HG02798 (cell line): Measurements from ENCODE around the gene PPARG.
"Not testable (repeated sequence)": the region's sequence is repeated elsewhere in the genome, so short reads cannot be mapped to it uniquely, and the experiment has no call there.

Experiments used
- ATAC-seq: cut with Tn5 transposase; IDR thresholded peaks from one replicate; pipeline ENCODE4 v1.9.1; 2021; ENCODE audit warnings: mild to moderate bottlenecking; ENCODE audit not compliant: unreplicated experiment, poor library complexity

Gene PPARG

GRCh38 chr3:12437221-12437605 lies 148.3 kb downstream of the PPARG start:
- no peak for ATAC-seq

GRCh38 chr3:12437861-12438260 lies 149.0 kb downstream of the PPARG start:
- no peak for ATAC-seq

- ATAC-seq: no peak
These were observed 149.4 kb downstream of the PPARG start for GRCh38 chr3:12438318-12438717.

GRCh38 chr3:12439161-12439940 lies 150.5 kb downstream of the PPARG start:
- no peak for ATAC-seq

- ATAC-seq: no peak
These were observed 152.3 kb downstream of the PPARG start for GRCh38 chr3:12440927-12441714.

- ATAC-seq: no peak
These were observed 154.0 kb downstream of the PPARG start for GRCh38 chr3:12442654-12443501.

- ATAC-seq: no peak
These were observed 155.1 kb downstream of the PPARG start for GRCh38 chr3:12443781-12444522.

- no peak for ATAC-seq
These were observed 156.0 kb downstream of the PPARG start for GRCh38 chr3:12444582-12445471.

GRCh38 chr3:12445523-12446240 lies 156.8 kb downstream of the PPARG start:
- ATAC-seq: no peak

GRCh38 chr3:12446298-12446697 lies 157.4 kb downstream of the PPARG start:
- no peak for ATAC-seq

GRCh38 chr3:12447075-12447474 lies 158.2 kb downstream of the PPARG start:
- ATAC-seq: no peak

GRCh38 chr3:12448404-12449202 lies 159.7 kb downstream of the PPARG start:
- ATAC-seq: not testable (repeated sequence)

- no peak for ATAC-seq
These were observed 161.2 kb downstream of the PPARG start for GRCh38 chr3:12449889-12450682.

GRCh38 chr3:12451481-12451880 lies 162.6 kb downstream of the PPARG start:
- no peak for ATAC-seq

- ATAC-seq: no peak
These were observed 163.1 kb downstream of the PPARG start for GRCh38 chr3:12451960-12452359.

- no peak for ATAC-seq
These were observed 163.8 kb downstream of the PPARG start for GRCh38 chr3:12452361-12453330.
